ENCODE data around the gene CACNG6.
"Not testable (repeated sequence)": the region's sequence is repeated elsewhere in the genome, so short reads cannot be mapped to it uniquely, and the experiment has no call there.

Gene CACNG6

DNA sequence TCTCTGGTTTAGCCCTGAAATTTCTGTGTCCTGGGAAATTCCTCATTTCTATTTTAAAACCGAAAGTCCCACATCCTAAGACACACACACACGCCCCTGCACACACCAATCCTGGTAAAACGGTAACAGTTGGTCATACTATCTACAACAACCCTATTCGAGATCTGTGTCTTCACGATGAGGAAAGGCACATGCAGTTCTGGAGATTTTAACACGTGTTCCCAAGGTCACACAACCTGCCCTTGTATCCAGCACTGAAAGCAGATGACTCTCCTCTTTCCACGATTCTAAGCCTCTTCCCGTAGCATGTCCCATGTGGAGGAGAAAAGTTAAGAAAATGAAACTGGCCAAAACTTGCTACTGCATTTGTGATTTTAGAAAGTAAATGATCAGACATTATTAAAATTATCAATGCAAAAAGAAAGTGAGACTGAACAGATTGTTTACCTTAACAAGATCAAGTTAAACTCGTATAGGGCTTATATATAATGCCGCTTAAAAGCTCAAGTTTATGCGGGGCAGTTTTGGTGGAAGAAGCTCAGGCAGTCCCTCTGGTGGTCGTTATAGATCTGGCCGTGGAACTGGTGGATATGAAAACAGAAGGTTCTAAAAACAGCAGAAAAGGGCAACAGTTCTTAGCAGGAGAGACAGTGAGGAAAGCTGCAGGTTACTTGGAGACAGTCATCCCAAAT lies 39.6 kb downstream of the CACNG6 start:
- H3K4me3 ChIP-seq = no peak overlapping the region
- no peak overlapping the region for H3K27ac ChIP-seq

DNA sequence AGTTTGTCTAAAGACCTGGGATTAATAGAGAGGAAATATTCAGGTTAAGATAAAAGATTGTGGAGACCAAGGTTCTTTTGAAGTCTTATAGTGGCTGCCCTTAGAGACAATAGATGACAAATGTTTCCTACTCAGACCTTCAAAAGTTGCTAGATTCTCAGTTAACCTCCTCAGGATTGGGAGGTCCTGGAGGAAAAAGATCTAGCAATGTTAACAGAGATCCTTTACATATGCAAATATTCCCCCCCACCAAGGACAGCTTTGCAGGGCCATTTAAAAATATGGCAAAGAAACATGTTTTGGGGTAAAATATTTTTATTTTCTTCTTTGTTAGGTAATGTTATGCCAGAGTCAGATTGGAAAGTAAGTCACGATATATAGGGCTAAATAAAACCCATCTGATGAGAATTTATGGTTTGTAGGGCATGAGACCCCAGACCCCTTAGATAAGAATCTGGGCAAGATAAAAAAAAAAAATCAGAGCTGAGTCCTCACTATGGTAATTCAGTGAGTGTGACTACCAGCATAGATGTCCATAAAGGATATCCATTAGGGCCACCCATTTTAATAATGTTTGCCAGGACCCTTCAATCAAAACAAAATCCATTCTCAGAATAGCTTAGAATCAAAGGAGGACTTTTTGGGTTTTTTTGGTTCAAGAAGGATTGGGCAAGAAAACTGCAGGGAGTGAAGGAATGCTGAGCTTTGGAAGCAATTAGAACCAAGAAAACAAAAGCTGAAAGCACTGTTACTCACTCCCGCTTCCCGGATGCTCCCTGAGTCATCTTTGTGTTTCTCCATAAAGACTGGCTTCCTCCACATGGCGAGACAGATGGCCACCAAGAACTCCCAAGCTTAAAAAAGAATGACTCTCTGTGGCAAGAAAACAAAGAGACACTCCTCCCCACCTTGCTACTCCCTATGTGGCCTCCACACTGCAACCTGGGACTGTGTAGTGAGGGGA lies 44.1 kb downstream of the CACNG6 start:
- peak overlapping the region in 7 of 21 experiments; percentile 22 to 63 (median 55) for H3K27ac ChIP-seq
- H3K4me3 ChIP-seq = no peak overlapping the region

DNA sequence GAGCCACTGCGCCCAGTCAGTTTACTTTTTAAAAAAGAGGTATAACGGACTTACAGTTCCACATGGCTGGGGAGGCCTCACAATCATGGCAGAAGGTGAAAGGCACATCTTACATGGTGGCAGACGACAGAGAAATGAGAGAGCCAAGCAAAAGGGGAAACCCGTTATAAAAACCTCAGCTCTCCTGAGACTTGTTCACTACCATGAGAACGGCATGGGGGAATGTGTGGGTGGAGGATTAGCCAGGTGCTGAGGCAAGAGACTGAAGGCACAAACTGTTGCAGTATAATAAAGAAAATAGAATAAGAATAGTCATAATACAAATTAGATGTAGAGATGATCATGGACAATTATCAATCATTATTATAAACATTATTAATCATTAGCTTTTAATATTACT lies 45.1 kb downstream of the CACNG6 start:
- H3K4me3 ChIP-seq, H3K27ac ChIP-seq: not testable (repeated sequence)

DNA sequence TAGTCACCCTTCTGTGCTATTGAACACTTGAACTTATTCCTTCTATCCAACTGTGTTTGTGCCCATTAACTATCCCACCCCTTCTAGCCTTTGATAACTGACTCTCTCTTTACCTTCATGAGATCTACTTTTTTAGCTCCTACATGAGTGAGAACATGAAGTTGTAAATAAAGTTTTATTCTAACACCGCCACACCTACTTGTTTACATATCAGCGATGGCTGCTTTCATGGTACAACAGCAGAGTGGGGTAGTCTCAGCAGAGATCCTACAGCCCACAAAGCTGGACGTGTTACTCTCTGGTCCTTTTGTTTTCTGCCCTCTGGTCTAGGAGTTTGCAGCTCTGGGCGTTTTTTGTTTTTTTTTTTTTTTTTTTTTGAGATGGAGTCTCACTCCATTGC lies 48.6 kb downstream of the CACNG6 start:
- Histone ChIP-seq H3K27ac (no peak overlapping the region), H3K4me3 (no peak overlapping the region)

DNA sequence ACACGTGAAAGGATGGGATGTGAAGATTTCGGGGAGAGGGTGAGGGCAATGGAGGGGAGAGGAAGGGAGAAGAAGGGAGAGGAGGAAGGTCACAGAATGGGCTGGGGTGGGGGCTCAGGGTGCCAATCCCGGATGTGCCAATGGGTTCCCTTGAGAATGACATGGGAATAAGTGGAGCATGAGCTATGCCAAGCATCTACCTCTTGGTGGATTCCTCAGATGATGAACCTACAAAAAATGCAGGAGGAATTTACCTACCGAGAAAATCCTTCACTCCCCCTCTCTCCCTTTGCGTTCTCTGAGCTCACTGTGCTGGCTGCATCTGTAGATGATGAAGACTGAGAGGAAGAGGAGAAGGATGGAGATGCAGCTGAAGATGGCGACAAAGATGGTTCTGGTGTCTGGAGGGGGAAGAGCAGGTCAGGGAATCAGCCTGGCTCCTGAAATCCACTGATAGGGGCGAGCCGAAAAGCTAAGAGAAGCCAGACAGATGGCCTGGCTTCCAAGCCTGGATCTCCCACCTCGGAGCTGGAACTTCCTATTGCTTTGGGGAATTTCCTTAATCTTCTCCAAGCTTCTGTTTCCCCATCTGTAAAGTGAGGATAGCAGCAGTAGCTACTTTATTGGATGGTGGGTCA lies 50.7 kb downstream of the CACNG6 start:
- Histone ChIP-seq H3K4me3 (no peak overlapping the region), H3K27ac (no peak overlapping the region)

DNA sequence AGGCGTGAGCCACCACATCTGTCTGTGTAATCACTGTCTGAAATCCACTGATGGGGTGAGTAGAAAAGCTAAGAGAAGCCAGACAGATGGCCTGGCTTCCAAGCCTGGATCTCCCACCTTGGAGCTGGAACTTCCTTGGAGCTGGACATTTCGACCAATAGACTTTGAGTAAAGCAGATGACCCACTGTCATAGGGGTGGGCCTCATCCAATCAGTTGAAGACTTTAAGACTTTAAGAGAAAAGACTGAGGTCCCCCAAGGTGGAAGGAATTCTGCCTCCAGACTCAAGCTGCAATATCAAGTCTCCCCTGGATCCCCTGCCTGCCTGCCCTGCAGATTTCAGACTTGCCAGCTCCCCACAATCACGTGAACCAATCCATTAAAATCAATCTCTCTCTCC lies 51.6 kb downstream of the CACNG6 start:
- Histone ChIP-seq H3K27ac (no peak overlapping the region), H3K4me3 (no peak overlapping the region)

DNA sequence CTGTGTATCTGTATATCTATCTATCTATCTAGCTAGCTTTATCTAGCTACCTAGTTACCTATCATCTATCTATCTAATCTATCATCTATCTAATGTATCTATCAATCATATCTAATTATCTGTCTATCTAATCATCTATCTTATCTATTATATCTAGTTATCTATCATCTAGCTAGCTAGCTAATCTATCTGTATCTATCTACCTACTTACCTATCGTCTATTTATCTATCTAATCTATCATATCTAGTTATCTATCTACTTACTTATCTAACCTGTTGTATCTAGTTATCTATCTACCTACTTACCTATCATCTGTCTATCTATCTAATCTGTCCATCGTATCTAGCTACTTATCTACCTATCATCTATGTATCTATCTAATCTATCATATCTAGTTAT lies 54.3 kb downstream of the CACNG6 start:
- Histone ChIP-seq H3K27ac (no peak overlapping the region), H3K4me3 (no peak overlapping the region)

DNA sequence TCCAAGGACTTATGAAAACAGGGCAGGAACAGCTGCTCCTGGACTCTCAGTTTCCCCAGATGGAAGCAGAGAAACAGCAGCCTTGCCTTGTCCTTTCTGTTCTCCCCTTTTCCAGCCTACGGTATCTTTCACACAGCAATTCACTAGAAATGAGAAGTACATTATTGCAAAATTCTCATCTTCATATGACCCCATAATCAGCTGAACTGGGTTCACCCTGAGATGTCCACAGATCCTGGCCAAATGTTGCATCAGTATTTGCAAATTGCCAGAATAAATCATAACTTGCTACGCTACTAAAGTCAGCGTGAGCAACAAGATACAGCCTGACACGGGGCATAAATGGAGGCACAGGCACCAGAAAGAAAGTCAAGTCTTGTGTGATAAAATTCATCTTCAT lies 56.2 kb downstream of the CACNG6 start:
- H3K4me3 ChIP-seq = no peak overlapping the region
- no peak overlapping the region for H3K27ac ChIP-seq
